Subcutaneous adipose tissue (tissue), 4 donors: ENCODE measurements around the gene GAL3ST2. TPM values are rescaled to one million over a fixed set of nuclear protein-coding genes. Genes with fewer than 3 reads are reported as not detected.

Experiments used
- CTCF ChIP-seq: fragments of 450-650 bp; IDR thresholded peaks from one replicate; pipeline ENCODE4 v1.5.1; 2016; ENCODE audit warnings: low read depth, mild to moderate bottlenecking, control low read depth, antibody characterized with exemption, moderate library complexity
- total RNA-seq, 4 donors: library from RNA; depleted of rRNA; stranded (reverse); fragments of >200 nt; gene quantifications; one replicate each; pipeline ENCODE4 v1.1.0, GENCODE V29; 2016

The GAL3ST2 gene
- total RNA-seq, 4 donors from 2014 or later, result 2.2 TPM; not detected in 3

- no peak for TF ChIP-seq CTCF
Observed at GRCh38 chr2:241767464-241768250, 9.0 kb upstream of the GAL3ST2 start.

- TF ChIP-seq CTCF, result no peak
Observed at GRCh38 chr2:241768251-241768711, 8.3 kb upstream of the GAL3ST2 start.

GRCh38 chr2:241768850-241769249, 7.8 kb upstream of the GAL3ST2 start:
- TF ChIP-seq CTCF, result no peak

- TF ChIP-seq CTCF, result no peak
Observed at GRCh38 chr2:241769819-241770184, 6.8 kb upstream of the GAL3ST2 start.

- TF ChIP-seq CTCF, result no peak
Observed at GRCh38 chr2:241770185-241770935, 6.3 kb upstream of the GAL3ST2 start.

GRCh38 chr2:241770936-241771285, 5.7 kb upstream of the GAL3ST2 start:
- TF ChIP-seq CTCF, result no peak

- TF ChIP-seq CTCF, result no peak
Observed at GRCh38 chr2:241771286-241772062, 5.1 kb upstream of the GAL3ST2 start.
